ENCODE measurements around the gene FAM76A.
"Not testable (repeated sequence)": the region's sequence is repeated elsewhere in the genome, so short reads cannot be mapped to it uniquely, and the experiment has no call there.

The FAM76A gene

GRCh38 chr1:27724961-27725373, 794 bp upstream of the FAM76A start:
- no peak for DNase-seq (ENCODE audit: low read depth)

- peak; percentile 10 for DNase-seq (ENCODE audit: low read depth)
These were observed 648 bp downstream of the FAM76A start for GRCh38 chr1:27726173-27727044.

- DNase-seq (ENCODE audit: low read depth): no peak
These were observed 1.4 kb downstream of the FAM76A start for GRCh38 chr1:27727126-27727525.

- DNase-seq (ENCODE audit: low read depth): no peak
These were observed 10.5 kb downstream of the FAM76A start for GRCh38 chr1:27736252-27736651.

- no peak for DNase-seq (ENCODE audit: low read depth)
These were observed 15.4 kb downstream of the FAM76A start for GRCh38 chr1:27741121-27741520.

GRCh38 chr1:27744556-27744955, 18.8 kb downstream of the FAM76A start:
- DNase-seq (ENCODE audit: low read depth): no peak

- DNase-seq (ENCODE audit: low read depth): no peak
These were observed 19.7 kb downstream of the FAM76A start for GRCh38 chr1:27745466-27745865.

- no peak for DNase-seq (ENCODE audit: low read depth)
These were observed 26.6 kb downstream of the FAM76A start for GRCh38 chr1:27752360-27752759.

- DNase-seq (ENCODE audit: low read depth): no peak
These were observed 29.5 kb downstream of the FAM76A start for GRCh38 chr1:27755286-27755685.

GRCh38 chr1:27755865-27756264, 30.1 kb downstream of the FAM76A start:
- DNase-seq (ENCODE audit: low read depth): no peak

- no peak for DNase-seq (ENCODE audit: low read depth)
These were observed 33.5 kb downstream of the FAM76A start for GRCh38 chr1:27759236-27759635.

GRCh38 chr1:27760426-27760825, 34.7 kb downstream of the FAM76A start:
- DNase-seq (ENCODE audit: low read depth): no peak

GRCh38 chr1:27762033-27762432, 36.3 kb downstream of the FAM76A start:
- no peak for DNase-seq (ENCODE audit: low read depth)

- DNase-seq (ENCODE audit: low read depth): no peak
These were observed 37.6 kb downstream of the FAM76A start for GRCh38 chr1:27763358-27763757.

GRCh38 chr1:27770293-27770830, 44.6 kb downstream of the FAM76A start:
- no peak for DNase-seq (ENCODE audit: low read depth)

GRCh38 chr1:27772036-27772931, 46.5 kb downstream of the FAM76A start:
- DNase-seq (ENCODE audit: low read depth): no peak

- peak; percentile 92 for DNase-seq (ENCODE audit: low read depth)
These were observed 47.4 kb downstream of the FAM76A start, which contains the start of gene STX12 for GRCh38 chr1:27772932-27773825. Gene STX12 (plus strand): TSS chr1:27773219. CDS start chr1:27773308, 89 bp downstream.

GRCh38 chr1:27773826-27774445, 48.2 kb downstream of the FAM76A start:
- no peak for DNase-seq (ENCODE audit: low read depth)

- DNase-seq (ENCODE audit: low read depth): no peak
These were observed 48.9 kb downstream of the FAM76A start for GRCh38 chr1:27774654-27775053.

- not testable (repeated sequence) for DNase-seq (ENCODE audit: low read depth)
These were observed 49.6 kb downstream of the FAM76A start for GRCh38 chr1:27775336-27775735.

- DNase-seq (ENCODE audit: low read depth): not testable (repeated sequence)
These were observed 50.5 kb downstream of the FAM76A start for GRCh38 chr1:27776276-27776675.

All from stimulated activated CD8-positive, alpha-beta memory T cell treated with anti-CD3 and anti-CD28 coated beads, Interleukin-15, amount 100 ng/mL, for 24 hours (primary cell).